B cell (primary cell): ENCODE results near the gene PPP1R8.

Source experiments
- EZH2 ChIP-seq: IDR thresholded peaks from 2 replicates; pipeline ENCODE4 v1.6.1; 2012; ENCODE audit warnings: borderline replicate concordance, low read depth, mild to moderate bottlenecking, moderate library complexity, low read length; ENCODE audit not compliant: insufficient read depth, poor library complexity, severe bottlenecking
- TF ChIP-seq, protein P1 (sequence below): fragments of 200-600 bp; IDR thresholded peaks from one replicate; pipeline ENCODE4 v1.8.0; 2022; ENCODE audit warnings: antibody characterized with exemption, mild to moderate bottlenecking

DNA sequence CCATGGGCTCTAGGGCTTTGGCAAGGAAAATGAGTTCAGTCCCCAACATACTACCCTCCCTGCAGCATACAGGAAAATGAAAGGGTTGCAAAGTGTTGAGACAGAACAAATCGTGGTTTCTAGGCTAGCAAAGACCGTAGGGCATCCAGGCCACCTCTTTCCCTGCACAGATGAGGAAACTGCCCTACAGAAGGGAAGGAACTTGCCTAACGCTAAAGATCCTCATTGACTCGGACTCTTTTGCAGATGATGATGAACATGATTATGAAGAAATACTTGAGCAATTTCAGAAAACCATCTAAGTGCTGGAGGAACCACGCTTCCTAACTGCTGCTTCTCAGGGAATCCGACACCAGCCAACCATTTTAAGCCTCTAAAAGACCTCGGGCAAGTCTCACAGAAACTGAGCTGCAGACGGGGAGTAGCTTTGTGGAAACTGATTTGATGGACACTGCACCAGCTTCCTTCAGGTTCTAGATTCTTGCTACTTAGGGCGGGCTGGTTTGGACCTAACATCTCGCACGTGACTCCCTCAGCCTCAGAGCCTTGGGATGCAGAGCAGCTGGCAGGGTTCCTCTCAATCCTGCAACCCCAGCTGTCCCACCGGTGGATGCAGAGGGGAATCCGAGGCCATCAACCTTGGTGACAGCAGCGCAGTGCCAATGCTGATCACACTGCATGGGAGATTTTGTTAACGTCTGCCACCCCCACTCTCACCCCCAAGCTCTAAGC, 55.2 kb downstream of the PPP1R8 start:
- TF ChIP-seq, protein P1, sequence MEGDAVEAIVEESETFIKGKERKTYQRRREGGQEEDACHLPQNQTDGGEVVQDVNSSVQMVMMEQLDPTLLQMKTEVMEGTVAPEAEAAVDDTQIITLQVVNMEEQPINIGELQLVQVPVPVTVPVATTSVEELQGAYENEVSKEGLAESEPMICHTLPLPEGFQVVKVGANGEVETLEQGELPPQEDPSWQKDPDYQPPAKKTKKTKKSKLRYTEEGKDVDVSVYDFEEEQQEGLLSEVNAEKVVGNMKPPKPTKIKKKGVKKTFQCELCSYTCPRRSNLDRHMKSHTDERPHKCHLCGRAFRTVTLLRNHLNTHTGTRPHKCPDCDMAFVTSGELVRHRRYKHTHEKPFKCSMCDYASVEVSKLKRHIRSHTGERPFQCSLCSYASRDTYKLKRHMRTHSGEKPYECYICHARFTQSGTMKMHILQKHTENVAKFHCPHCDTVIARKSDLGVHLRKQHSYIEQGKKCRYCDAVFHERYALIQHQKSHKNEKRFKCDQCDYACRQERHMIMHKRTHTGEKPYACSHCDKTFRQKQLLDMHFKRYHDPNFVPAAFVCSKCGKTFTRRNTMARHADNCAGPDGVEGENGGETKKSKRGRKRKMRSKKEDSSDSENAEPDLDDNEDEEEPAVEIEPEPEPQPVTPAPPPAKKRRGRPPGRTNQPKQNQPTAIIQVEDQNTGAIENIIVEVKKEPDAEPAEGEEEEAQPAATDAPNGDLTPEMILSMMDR, result no peak
- no peak for TF ChIP-seq EZH2
